Hepatocyte (in vitro differentiated cells): ENCODE results near the gene CYP24A1. TPM values are rescaled to one million over a fixed set of nuclear protein-coding genes. Genes with fewer than 3 reads are reported as not detected.

ENCODE experiments used
- DNase-seq: peaks from one replicate; pipeline ENCODE4 v3.0.0-alpha.2; 2016; ENCODE audit warnings: low spot score
- H2AFZ ChIP-seq: fragments of 200-600 bp; sonication (generic); 2 replicates; pipeline ENCODE4 v1.6.0; 2016; ENCODE audit warnings: antibody characterized with exemption, mild to moderate bottlenecking
- H3K27ac ChIP-seq: fragments of 200-600 bp; sonication (generic); 2 replicates; pipeline ENCODE4 v1.5.1; 2016; ENCODE audit warnings: mild to moderate bottlenecking
- H3K27me3 ChIP-seq: fragments of 200-600 bp; sonication (generic); 2 replicates; pipeline ENCODE4 v1.6.1; 2016
- H3K36me3 ChIP-seq: fragments of 200-600 bp; sonication (generic); replicated peaks from 2 replicates; pipeline ENCODE4 v1.5.1; 2016; ENCODE audit warnings: low read depth; ENCODE audit not compliant: insufficient read depth
- H3K4me1 ChIP-seq: fragments of 200-600 bp; sonication (generic); 2 replicates; pipeline ENCODE4 v1.5.1; 2016; ENCODE audit warnings: mild to moderate bottlenecking, moderate library complexity; ENCODE audit not compliant: insufficient read depth
- H3K4me2 ChIP-seq: fragments of 200-600 bp; sonication (generic); 2 replicates; pipeline ENCODE4 v1.6.0; 2016
- H3K4me3 ChIP-seq: fragments of 200-600 bp; sonication (generic); 2 replicates; pipeline ENCODE4 v1.5.1; 2016; ENCODE audit warnings: mild to moderate bottlenecking
- H3K79me2 ChIP-seq: fragments of 200-600 bp; sonication (generic); 2 replicates; pipeline ENCODE4 v1.6.0; 2017; ENCODE audit warnings: mild to moderate bottlenecking
- H3K9me2 ChIP-seq: fragments of 200-600 bp; sonication (generic); replicated peaks from 2 replicates; pipeline ENCODE4 v1.6.0; 2017; ENCODE audit warnings: mild to moderate bottlenecking; ENCODE audit not compliant: insufficient read depth
- H3K9me3 ChIP-seq: fragments of 200-600 bp; sonication (generic); 2 replicates; pipeline ENCODE4 v1.5.1; 2016; ENCODE audit warnings: low read depth, mild to moderate bottlenecking
- H4K20me1 ChIP-seq: fragments of 200-600 bp; sonication (generic); 2 replicates; pipeline ENCODE4 v1.6.0; 2016; ENCODE audit warnings: mild to moderate bottlenecking; ENCODE audit not compliant: insufficient read depth, poor library complexity, severe bottlenecking
- CTCF ChIP-seq: fragments of 200-600 bp; sonication (generic); IDR thresholded peaks from 2 replicates; pipeline ENCODE4 v1.5.1; 2016; ENCODE audit warnings: antibody characterized with exemption, mild to moderate bottlenecking; ENCODE audit not compliant: poor library complexity
- EZH2 ChIP-seq: fragments of 200-600 bp; sonication (generic); IDR thresholded peaks from 2 replicates; pipeline ENCODE4 v1.6.1; 2016; ENCODE audit warnings: antibody characterized with exemption, mild to moderate bottlenecking, borderline replicate concordance
- EZH2phosphoT487 ChIP-seq: fragments of 200-600 bp; sonication (generic); IDR thresholded peaks from one replicate; pipeline ENCODE4 v1.6.1; 2018; ENCODE audit warnings: antibody characterized with exemption, mild to moderate bottlenecking, low read depth, moderate library complexity; ENCODE audit not compliant: unreplicated experiment, severe bottlenecking
- WGBS: methylation state at CpG from one replicate; pipeline ENCODE4 v1.1.6; 2016; ENCODE audit warnings: low lambda C conversion rate; ENCODE audit errors: missing lambda C conversion rate; 5-methylcytosine and 5-hydroxymethylcytosine counted together
- polyA plus RNA-seq: library from polyadenylated mRNA; unstranded; fragments of >200 nt; fragmentation: Nextera tagmentation; extraction: Ambion mirVana; gene quantifications from 2 replicates; pipeline ENCODE4 v1.2.1, GENCODE V29; 2016
- total RNA-seq: library from RNA; depleted of rRNA; stranded (reverse); fragments of >200 nt; gene quantifications from 2 replicates; pipeline ENCODE4 v1.2.3, GENCODE V29; 2014

Gene CYP24A1
- total and polyA plus RNA-seq, 2 experiments from 2014 or later: 1.5 TPM; not detected in 1

- Histone ChIP-seq H3K36me3 (no peaks in the 10 kb centered on the region), H3K9me2 (no peaks in the 10 kb centered on the region), H3K79me2 (no peaks in the 10 kb centered on the region), H3K27ac (no peak overlapping the region), H4K20me1 (no peaks in the 10 kb centered on the region), H3K4me1 (peaks cover 13% of the 10 kb centered on the region), H3K4me3 (no peak overlapping the region), H3K4me2 (no peak overlapping the region), H3K27me3 (peaks cover 35% of the 10 kb centered on the region), H3K9me3 (no peaks in the 10 kb centered on the region), H2AFZ (no peak overlapping the region)
- TF ChIP-seq EZH2 (no peak), CTCF (no peak), EZH2phosphoT487 (no peak)
- 87% methylated on average over 6 of the region's 6 CpGs for WGBS
- DNase-seq: no peak
Observed at GRCh38 chr20:54177378-54177777, 3.6 kb upstream of the CYP24A1 start.

- Histone ChIP-seq H3K27ac (no peak overlapping the region), H3K27me3 (peaks cover 43% of the 10 kb centered on the region), H4K20me1 (no peaks in the 10 kb centered on the region), H3K9me2 (no peaks in the 10 kb centered on the region), H3K36me3 (no peaks in the 10 kb centered on the region), H3K4me1 (peaks cover 13% of the 10 kb centered on the region), H2AFZ (no peak overlapping the region), H3K79me2 (no peaks in the 10 kb centered on the region), H3K9me3 (no peaks in the 10 kb centered on the region), H3K4me2 (no peak overlapping the region), H3K4me3 (no peak overlapping the region)
- 70% methylated on average over 2 of the region's 2 CpGs for WGBS
- DNase-seq: no peak
- TF ChIP-seq CTCF: no peak
- TF ChIP-seq EZH2: no peak
- TF ChIP-seq EZH2phosphoT487: no peak
Observed at GRCh38 chr20:54176610-54177009, 2.8 kb upstream of the CYP24A1 start.

GRCh38 chr20:54174457-54175175, 830 bp upstream of the CYP24A1 start:
- peak overlapping the region; percentile 36 for H3K4me3 ChIP-seq
- no peaks in the 10 kb centered on the region for H4K20me1 ChIP-seq
- H3K36me3 ChIP-seq: no peaks in the 10 kb centered on the region
- no peak for DNase-seq
- H3K9me3 ChIP-seq: no peaks in the 10 kb centered on the region
- no peak overlapping the region for H3K27ac ChIP-seq
- H3K4me1 ChIP-seq: peaks cover 13% of the 10 kb centered on the region
- WGBS: 14% methylated on average over 17 of the region's 18 CpGs
- no peaks in the 10 kb centered on the region for H3K9me2 ChIP-seq
- H3K27me3 ChIP-seq: peaks cover 61% of the 10 kb centered on the region
- peak; percentile 89 for TF ChIP-seq EZH2
- TF ChIP-seq CTCF: no peak
- no peak for TF ChIP-seq EZH2phosphoT487
- H2AFZ ChIP-seq: peak overlapping the region; percentile 40
- peak overlapping the region; percentile 87 for H3K4me2 ChIP-seq
- no peaks in the 10 kb centered on the region for H3K79me2 ChIP-seq
